Epithelial cell of esophagus (primary cell): ENCODE data around the gene TMEM119.

Experiments
- DNase-seq: peaks from one replicate; pipeline ENCODE4 v3.0.0; 2010; ENCODE audit warnings: low read depth
- H3K4me3 ChIP-seq: 2 replicates; pipeline ENCODE4 v1.5.1; 2011; ENCODE audit warnings: mild to moderate bottlenecking, low read length, control low read depth
- TF ChIP-seq, protein P1 (sequence below): IDR thresholded peaks from 2 replicates; pipeline ENCODE4 v1.5.1; 2011; ENCODE audit warnings: low read depth, mild to moderate bottlenecking, low read length, control low read depth, inconsistent platforms; ENCODE audit not compliant: insufficient read depth; ENCODE audit errors: missing control alignments

Gene TMEM119

DNA sequence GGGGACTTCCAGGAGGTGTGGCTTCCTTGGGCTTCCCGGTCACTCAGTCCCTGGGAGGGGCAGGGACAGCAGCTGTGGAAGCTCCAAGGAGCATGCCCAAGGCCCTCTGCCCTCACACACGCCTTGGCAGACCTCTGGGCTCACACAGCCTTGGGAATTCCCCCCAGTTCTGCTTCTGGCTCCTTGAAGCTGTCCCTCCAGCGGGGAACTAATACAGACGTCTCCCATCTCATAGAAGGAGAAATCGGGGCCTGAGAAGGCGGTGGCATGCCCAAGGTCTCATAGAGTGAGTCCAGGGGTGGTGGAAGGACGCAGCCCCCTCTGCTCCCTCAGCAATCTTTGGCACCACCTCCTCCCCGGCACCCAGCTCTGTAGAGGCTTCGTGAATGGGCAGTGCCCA lies 15.7 kb upstream of the TMEM119 start:
- TF ChIP-seq, protein P1, sequence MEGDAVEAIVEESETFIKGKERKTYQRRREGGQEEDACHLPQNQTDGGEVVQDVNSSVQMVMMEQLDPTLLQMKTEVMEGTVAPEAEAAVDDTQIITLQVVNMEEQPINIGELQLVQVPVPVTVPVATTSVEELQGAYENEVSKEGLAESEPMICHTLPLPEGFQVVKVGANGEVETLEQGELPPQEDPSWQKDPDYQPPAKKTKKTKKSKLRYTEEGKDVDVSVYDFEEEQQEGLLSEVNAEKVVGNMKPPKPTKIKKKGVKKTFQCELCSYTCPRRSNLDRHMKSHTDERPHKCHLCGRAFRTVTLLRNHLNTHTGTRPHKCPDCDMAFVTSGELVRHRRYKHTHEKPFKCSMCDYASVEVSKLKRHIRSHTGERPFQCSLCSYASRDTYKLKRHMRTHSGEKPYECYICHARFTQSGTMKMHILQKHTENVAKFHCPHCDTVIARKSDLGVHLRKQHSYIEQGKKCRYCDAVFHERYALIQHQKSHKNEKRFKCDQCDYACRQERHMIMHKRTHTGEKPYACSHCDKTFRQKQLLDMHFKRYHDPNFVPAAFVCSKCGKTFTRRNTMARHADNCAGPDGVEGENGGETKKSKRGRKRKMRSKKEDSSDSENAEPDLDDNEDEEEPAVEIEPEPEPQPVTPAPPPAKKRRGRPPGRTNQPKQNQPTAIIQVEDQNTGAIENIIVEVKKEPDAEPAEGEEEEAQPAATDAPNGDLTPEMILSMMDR: no peak
- no peak for DNase-seq
- no peak overlapping the region for H3K4me3 ChIP-seq

DNA sequence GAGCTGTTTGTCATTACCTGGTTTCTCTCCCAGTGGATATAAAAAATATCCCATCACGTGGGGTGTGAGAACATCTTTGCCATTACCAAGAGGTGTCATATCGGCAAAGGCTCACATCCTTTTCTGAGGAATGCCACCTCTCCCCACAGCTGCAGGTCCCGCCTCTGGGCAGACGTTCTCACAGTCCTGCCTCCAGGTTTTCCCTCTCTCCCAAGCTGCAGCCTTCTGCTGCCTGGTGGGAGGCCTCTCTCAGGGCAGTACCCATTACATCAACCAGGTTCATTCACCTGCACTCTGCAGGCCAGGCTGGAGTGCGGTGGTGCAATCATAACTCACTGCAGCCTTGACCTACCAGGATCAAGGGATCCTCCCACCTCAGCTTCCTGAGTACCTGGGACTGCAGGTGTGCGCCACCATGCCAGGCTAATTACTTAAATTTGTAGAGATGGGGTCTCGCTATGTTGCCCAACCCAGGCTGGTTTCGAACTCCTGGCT lies 15.0 kb upstream of the TMEM119 start:
- no peak overlapping the region for H3K4me3 ChIP-seq
- DNase-seq: peak; percentile 21
- TF ChIP-seq, protein P1: no peak

DNA sequence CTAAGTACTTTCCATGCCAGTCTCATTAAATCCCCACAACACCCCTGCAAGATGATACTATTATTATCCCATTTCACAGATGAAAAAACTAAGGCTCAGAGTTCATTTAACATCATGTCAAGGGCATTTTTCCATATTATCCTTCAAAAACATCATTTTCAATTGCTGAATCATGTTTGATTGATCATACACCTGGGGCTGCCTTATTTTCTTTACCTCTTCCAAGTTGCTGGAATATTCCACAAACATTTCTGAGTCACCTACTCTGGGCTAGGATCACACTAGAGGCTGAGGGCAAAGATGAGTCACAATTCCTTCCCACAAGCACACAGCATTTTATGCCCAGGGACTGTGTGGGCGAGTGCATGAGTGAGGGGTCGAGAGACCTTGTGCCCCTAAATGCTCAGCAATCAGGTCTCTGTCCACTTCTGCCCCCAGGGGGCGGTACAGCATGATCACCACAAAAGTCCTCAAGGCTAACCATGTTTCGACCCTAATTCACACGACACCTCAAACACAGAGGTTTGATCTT lies 14.1 kb upstream of the TMEM119 start:
- peak; percentile 87 for DNase-seq
- no peak overlapping the region for H3K4me3 ChIP-seq
- TF ChIP-seq, protein P1: peak; percentile 19

DNA sequence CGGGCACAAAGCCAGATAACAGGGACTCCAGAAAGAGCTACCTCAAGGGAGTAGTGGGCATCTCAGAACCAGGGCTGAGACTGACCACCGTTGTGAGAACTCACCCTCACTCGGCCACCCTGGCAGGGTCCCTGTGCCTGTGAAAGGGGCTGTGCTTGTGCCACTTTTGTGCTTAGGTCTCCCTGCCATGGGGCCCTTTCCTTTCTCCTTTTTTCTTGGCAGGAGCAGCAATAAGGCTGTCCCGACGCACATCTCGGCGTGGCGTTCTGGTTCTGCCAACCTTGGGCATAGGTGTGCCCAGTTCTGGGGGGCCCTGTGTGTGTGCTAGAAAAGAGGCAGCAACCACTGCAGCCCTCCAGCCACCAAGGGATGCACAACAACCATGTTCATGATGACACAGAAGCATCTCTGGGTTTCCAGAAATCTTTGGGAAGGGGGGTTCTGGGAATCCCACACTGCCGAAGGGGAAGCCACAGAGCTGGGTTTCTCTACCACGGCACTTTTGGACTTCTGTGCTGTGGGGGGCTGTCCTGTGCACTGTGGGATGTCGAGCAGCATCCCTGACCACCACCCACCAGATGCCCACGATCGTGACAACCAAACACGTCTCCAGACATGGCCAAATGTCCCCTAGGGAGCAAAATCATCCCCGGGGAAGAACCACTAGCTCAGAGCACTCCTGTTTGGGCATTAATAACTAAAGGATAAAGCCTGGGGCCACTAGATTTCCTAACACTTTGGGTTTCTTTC lies 13.1 kb upstream of the TMEM119 start:
- TF ChIP-seq, protein P1: no peak
- DNase-seq: no peak
- no peak overlapping the region for H3K4me3 ChIP-seq

DNA sequence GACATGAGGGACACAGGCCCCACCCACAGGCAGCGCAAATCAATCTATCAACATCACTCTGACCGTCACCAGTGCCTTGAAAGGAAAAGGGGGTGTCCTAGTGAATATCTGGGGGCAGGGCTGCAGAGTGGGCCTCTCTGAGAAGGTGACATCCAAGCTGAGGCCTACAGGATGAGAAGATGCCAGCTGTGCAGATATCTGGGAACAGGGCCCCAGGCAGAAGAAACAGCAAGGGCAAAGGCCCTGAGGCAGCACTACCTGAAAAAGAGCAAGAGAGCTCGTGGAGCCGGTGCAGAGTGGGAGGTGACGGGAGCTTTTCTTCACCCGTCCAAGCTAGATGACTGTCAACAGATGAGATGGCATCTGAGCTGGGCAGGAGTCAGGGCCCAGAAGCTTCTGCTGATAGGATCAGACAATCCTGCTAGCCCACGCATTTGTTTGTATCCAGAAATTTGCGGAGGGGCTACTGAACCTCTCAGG lies 12.5 kb upstream of the TMEM119 start:
- no peak for DNase-seq
- no peak overlapping the region for H3K4me3 ChIP-seq
- TF ChIP-seq, protein P1: no peak

DNA sequence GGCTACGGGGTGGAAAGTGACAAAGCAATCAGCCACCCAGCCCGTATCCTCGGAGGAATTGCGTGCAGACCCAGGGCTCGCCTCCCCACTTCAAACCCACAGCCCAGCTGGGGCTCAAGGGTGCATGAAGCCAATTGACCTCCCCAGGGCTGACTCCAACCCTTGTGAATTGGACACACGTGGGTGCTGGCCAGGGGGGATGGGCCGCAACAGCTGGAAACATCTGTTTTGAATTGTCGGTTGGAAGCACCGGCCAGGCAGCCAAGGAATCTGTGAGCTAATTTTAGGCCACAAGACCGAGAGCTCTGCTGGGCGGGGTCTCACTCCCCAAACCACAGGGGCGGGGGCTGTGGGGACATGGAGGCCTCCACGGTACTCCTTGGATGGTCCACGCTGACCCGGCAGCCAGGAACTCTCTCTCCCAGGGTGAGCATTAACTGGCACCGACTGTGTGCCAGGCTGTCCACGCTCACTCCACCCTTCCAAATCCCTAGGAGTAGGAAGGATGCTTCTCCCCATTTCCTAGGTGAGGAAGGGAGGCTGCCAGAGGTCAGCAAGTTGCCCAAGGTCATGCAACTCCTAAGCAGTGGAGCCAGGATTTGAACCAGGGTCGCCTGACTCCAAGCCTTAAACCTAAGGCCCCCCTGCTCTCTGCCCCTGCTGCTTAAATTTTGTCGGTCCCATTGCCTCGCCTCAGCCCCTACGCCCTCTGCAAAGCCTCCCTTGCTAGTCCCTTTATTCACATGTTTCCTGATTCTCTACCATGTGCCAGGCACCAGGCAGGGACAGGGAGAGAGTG lies 11.9 kb upstream of the TMEM119 start:
- no peak overlapping the region for H3K4me3 ChIP-seq
- TF ChIP-seq, protein P1: no peak
- DNase-seq: no peak
